SU-DHL-6 (cell line): ENCODE measurements around the gene SH2D4B.

Experiments used
- EZH2phosphoT487 ChIP-seq: fragments of 200-600 bp; sonication (generic), shearing (Covaris generic); conservative IDR thresholded peaks from 2 replicates; pipeline ENCODE4 v1.6.1; 2018; ENCODE audit warnings: mild to moderate bottlenecking, antibody characterized with exemption, low read length, moderate library complexity, mixed read lengths
- TF ChIP-seq, protein P1 (sequence below): fragments of 200-600 bp; sonication (generic); IDR thresholded peaks from one replicate; pipeline ENCODE4 v1.5.1; 2017; ENCODE audit warnings: antibody characterized with exemption, mild to moderate bottlenecking, low read length, moderate library complexity; ENCODE audit not compliant: insufficient read depth, poor library complexity, severe bottlenecking

GRCh38 chr10:80672613-80673012 is 134.9 kb downstream of the SH2D4B start:
- TF ChIP-seq, protein P1, sequence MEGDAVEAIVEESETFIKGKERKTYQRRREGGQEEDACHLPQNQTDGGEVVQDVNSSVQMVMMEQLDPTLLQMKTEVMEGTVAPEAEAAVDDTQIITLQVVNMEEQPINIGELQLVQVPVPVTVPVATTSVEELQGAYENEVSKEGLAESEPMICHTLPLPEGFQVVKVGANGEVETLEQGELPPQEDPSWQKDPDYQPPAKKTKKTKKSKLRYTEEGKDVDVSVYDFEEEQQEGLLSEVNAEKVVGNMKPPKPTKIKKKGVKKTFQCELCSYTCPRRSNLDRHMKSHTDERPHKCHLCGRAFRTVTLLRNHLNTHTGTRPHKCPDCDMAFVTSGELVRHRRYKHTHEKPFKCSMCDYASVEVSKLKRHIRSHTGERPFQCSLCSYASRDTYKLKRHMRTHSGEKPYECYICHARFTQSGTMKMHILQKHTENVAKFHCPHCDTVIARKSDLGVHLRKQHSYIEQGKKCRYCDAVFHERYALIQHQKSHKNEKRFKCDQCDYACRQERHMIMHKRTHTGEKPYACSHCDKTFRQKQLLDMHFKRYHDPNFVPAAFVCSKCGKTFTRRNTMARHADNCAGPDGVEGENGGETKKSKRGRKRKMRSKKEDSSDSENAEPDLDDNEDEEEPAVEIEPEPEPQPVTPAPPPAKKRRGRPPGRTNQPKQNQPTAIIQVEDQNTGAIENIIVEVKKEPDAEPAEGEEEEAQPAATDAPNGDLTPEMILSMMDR = no peak
- TF ChIP-seq EZH2phosphoT487 = no peak
